Mesenchymal stem cell (in vitro differentiated cells and primary cell): Measurements from ENCODE around the gene TMEM161B.

Source experiments
- DNase-seq: peaks from one replicate; pipeline ENCODE4 v3.0.0-alpha.2; 2013
- H2AFZ ChIP-seq: one replicate; pipeline ENCODE4 v1.6.1; 2013; ENCODE audit warnings: low read depth, mild to moderate bottlenecking, control low read depth, inconsistent platforms, low read length, moderate library complexity
- H2AK5ac ChIP-seq: 2 replicates; pipeline ENCODE4 v1.6.1; 2013; ENCODE audit warnings: low read length, moderate library complexity, mild to moderate bottlenecking, inconsistent platforms; ENCODE audit not compliant: severe bottlenecking
- H2BK120ac ChIP-seq: one replicate; pipeline ENCODE4 v1.6.1; 2013; ENCODE audit warnings: low read depth, mild to moderate bottlenecking, inconsistent platforms, low read length, moderate library complexity
- H2BK12ac ChIP-seq, 2 experiments: one replicate each; pipeline ENCODE4 v1.6.1; 2013; ENCODE audit warnings: inconsistent platforms in 2 of 2, low read length in 2 of 2, mild to moderate bottlenecking in 2 of 2, moderate library complexity in 2 of 2, control low read depth in 1 of 2
- H2BK15ac ChIP-seq: one replicate; pipeline ENCODE4 v1.6.1; 2013; ENCODE audit warnings: mild to moderate bottlenecking, low read depth, inconsistent platforms; ENCODE audit not compliant: poor library complexity, severe bottlenecking
- H2BK5ac ChIP-seq: 2 replicates; pipeline ENCODE4 v1.6.1; 2013; ENCODE audit warnings: low read depth, mild to moderate bottlenecking, low read length, control low read depth, inconsistent platforms; ENCODE audit not compliant: poor library complexity, severe bottlenecking
- H3K14ac ChIP-seq, 2 experiments: one replicate each; pipeline ENCODE4 v1.6.1; 2013; ENCODE audit warnings: inconsistent platforms in 2 of 2, low read length in 2 of 2, control low read depth in 1 of 2, mild to moderate bottlenecking in 1 of 2, moderate library complexity in 1 of 2
- H3K18ac ChIP-seq, 2 experiments: one replicate each; pipeline ENCODE4 v1.6.1; 2013; ENCODE audit warnings: inconsistent platforms in 2 of 2, low read length in 2 of 2, control low read depth in 1 of 2, low read depth in 1 of 2, mild to moderate bottlenecking in 1 of 2
- H3K23ac ChIP-seq, 2 experiments: one replicate each; pipeline ENCODE4 v1.6.1; 2013; ENCODE audit warnings: inconsistent platforms in 2 of 2, low read length in 2 of 2, mild to moderate bottlenecking in 2 of 2, moderate library complexity in 2 of 2, control low read depth in 1 of 2
- H3K27ac ChIP-seq: 2 replicates; pipeline ENCODE4 v1.5.1; 2013; ENCODE audit warnings: mild to moderate bottlenecking, moderate library complexity, low read length, control low read depth, inconsistent platforms; ENCODE audit not compliant: poor library complexity, severe bottlenecking
- H3K27me3 ChIP-seq, 2 experiments: 2 replicates each; pipeline versions ENCODE4 v1.6.1 to v1.7.0; 2013; ENCODE audit warnings: low read length in 2 of 2, mild to moderate bottlenecking in 2 of 2, moderate library complexity in 2 of 2, control low read depth in 1 of 2, inconsistent platforms in 1 of 2; ENCODE audit not compliant: control insufficient read depth in 1 of 2, insufficient read depth in 1 of 2
- H3K36me3 ChIP-seq, 2 experiments: 2 replicates each; pipeline versions ENCODE4 v1.6.1 to v1.7.0; 2013; ENCODE audit warnings: low read length in 2 of 2, control low read depth in 1 of 2, inconsistent platforms in 1 of 2, low read depth in 1 of 2, mild to moderate bottlenecking in 1 of 2; ENCODE audit not compliant: insufficient read depth in 2 of 2, control insufficient read depth in 1 of 2
- H3K4ac ChIP-seq, 2 experiments: one replicate each; pipeline ENCODE4 v1.6.1; 2013; ENCODE audit warnings: inconsistent platforms in 2 of 2, low read length in 2 of 2, mild to moderate bottlenecking in 2 of 2, moderate library complexity in 2 of 2, control low read depth in 1 of 2, low read depth in 1 of 2
- H3K4me1 ChIP-seq: 2 replicates; pipeline ENCODE4 v1.6.1; 2013; ENCODE audit warnings: low read depth, low read length, control low read depth; ENCODE audit not compliant: control insufficient read depth, insufficient read depth
- H3K4me2 ChIP-seq: 2 replicates; pipeline ENCODE4 v1.6.1; 2013; ENCODE audit warnings: low read length, mild to moderate bottlenecking, inconsistent platforms; ENCODE audit not compliant: poor library complexity, severe bottlenecking
- H3K4me3 ChIP-seq, 2 experiments: 2 replicates each; pipeline versions ENCODE4 v1.5.1 to v1.7.0; 2013; ENCODE audit warnings: low read length in 2 of 2, mild to moderate bottlenecking in 2 of 2, control low read depth in 1 of 2, low read depth in 1 of 2; ENCODE audit not compliant: insufficient read depth in 1 of 2
- H3K79me1 ChIP-seq: replicated peaks from 2 replicates; pipeline ENCODE4 v1.6.1; 2013; ENCODE audit warnings: mild to moderate bottlenecking, control low read depth, low read length, inconsistent platforms; ENCODE audit not compliant: poor library complexity, severe bottlenecking
- H3K9ac ChIP-seq: 2 replicates; pipeline ENCODE4 v1.7.0; 2013; ENCODE audit warnings: mild to moderate bottlenecking, low read length, moderate library complexity
- H3K9me3 ChIP-seq: 2 replicates; pipeline ENCODE4 v1.7.0; 2013; ENCODE audit warnings: mild to moderate bottlenecking, low read length; ENCODE audit not compliant: control insufficient read depth
- H4K8ac ChIP-seq: one replicate; pipeline ENCODE4 v1.6.1; 2013; ENCODE audit warnings: inconsistent platforms, mild to moderate bottlenecking, low read length, moderate library complexity
- H4K91ac ChIP-seq: one replicate; pipeline ENCODE4 v1.6.1; 2013; ENCODE audit warnings: mild to moderate bottlenecking, low read length, inconsistent platforms
- WGBS: methylation state at CpG from one replicate; pipeline ENCODE4 v1.1.7; 2013; ENCODE audit warnings: mixed read lengths; 5-methylcytosine and 5-hydroxymethylcytosine counted together

The TMEM161B gene

DNA sequence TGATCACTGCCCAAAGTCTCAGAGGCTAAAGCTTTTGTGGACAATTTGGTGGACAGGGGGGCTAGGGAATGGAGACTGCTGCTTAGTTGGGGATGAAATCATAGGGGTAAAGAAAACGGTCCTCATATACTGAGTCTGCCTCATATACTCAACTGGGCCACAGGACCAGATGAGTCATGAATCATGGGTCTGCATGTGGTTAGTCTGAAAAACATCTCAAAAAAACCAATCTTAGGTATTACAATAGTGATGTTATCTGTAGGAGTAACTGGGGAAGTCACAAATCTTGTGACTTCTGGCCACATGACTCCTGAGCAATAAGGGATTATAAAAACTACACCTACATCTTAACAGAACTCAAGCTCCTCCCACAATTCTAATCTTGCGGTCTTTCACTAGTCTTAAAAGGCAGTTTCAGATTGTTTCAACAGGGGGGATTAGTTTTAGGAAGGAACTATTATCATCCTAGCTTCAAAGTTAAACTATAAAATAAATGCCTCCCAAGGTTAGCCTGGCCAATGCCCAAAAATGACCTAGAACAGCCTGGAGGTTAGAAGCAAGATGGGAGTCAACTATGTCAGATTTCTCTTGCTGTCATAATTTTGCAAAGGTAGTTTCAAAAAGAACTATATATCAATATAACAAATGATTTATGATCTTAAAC, 17.5 kb downstream of the TMEM161B start:
- H3K4me3 ChIP-seq: no peak overlapping the region
- H3K4ac ChIP-seq: no peak overlapping the region
- peak; percentile 28 for DNase-seq
- H2AK5ac ChIP-seq: no peak overlapping the region
- WGBS: no CpG with 5 or more reads among the region's 2 CpGs
- H2AFZ ChIP-seq: no peak overlapping the region
- no peaks in the 10 kb centered on the region for H3K9me3 ChIP-seq
- no peaks in the 10 kb centered on the region for H3K4me1 ChIP-seq
- no peaks in the 10 kb centered on the region for H3K36me3 ChIP-seq
- H3K18ac ChIP-seq: no peak overlapping the region
- no peak overlapping the region for H2BK5ac ChIP-seq
- no peak overlapping the region for H3K27ac ChIP-seq
- no peak overlapping the region for H3K14ac ChIP-seq
- no peak overlapping the region for H2BK12ac ChIP-seq
- no peak overlapping the region for H2BK120ac ChIP-seq
- H3K9ac ChIP-seq: peak overlapping the region; percentile 29
- H2BK15ac ChIP-seq: no peak overlapping the region
- peaks cover 25% of the 10 kb centered on the region for H3K79me1 ChIP-seq
- no peak overlapping the region for H3K23ac ChIP-seq
- H4K8ac ChIP-seq: no peak overlapping the region
- no peak overlapping the region for H4K91ac ChIP-seq
- no peaks in the 10 kb centered on the region for H3K27me3 ChIP-seq
- no peak overlapping the region for H3K4me2 ChIP-seq

- Histone ChIP-seq H3K36me3 (no peaks in the 10 kb centered on the region), H3K9me3 (no peaks in the 10 kb centered on the region), H3K4ac (no peak overlapping the region), H4K91ac (no peak overlapping the region), H3K18ac (no peak overlapping the region), H2BK15ac (no peak overlapping the region), H2AK5ac (no peak overlapping the region), H2BK5ac (no peak overlapping the region), H3K9ac (no peak overlapping the region), H3K14ac (no peak overlapping the region), H3K4me2 (no peak overlapping the region), H4K8ac (no peak overlapping the region), H3K27ac (no peak overlapping the region), H3K27me3 (no peaks in the 10 kb centered on the region), H2BK12ac (no peak overlapping the region), H3K79me1 (peaks cover 23% of the 10 kb centered on the region), H3K23ac (no peak overlapping the region), H2AFZ (no peak overlapping the region), H3K4me3 (no peak overlapping the region), H2BK120ac (no peak overlapping the region), H3K4me1 (no peaks in the 10 kb centered on the region)
- 95% methylated on average over 2 of the region's 2 CpGs for whole genome bisulfite sequencing
- DNase-seq: no peak
Measured at GRCh38 chr5:88250010-88250409, 18.6 kb downstream of the TMEM161B start.

- Histone ChIP-seq H3K23ac (no peak overlapping the region), H3K9me3 (no peaks in the 10 kb centered on the region), H3K18ac (no peak overlapping the region), H2AK5ac (no peak overlapping the region), H2BK5ac (no peak overlapping the region), H3K4me3 (no peak overlapping the region), H2BK120ac (no peak overlapping the region), H3K9ac (no peak overlapping the region), H2AFZ (no peak overlapping the region), H2BK15ac (no peak overlapping the region), H3K4me1 (no peaks in the 10 kb centered on the region), H3K27me3 (no peaks in the 10 kb centered on the region), H4K8ac (no peak overlapping the region), H3K36me3 (no peaks in the 10 kb centered on the region), H3K27ac (no peak overlapping the region), H3K4me2 (no peak overlapping the region), H3K14ac (no peak overlapping the region), H3K4ac (no peak overlapping the region), H4K91ac (no peak overlapping the region), H2BK12ac (no peak overlapping the region), H3K79me1 (peaks cover 20% of the 10 kb centered on the region)
- no peak for DNase-seq
- 100% methylated on average over 1 of the region's 2 CpGs for WGBS
Measured at GRCh38 chr5:88248743-88249540, 19.7 kb downstream of the TMEM161B start.

DNA sequence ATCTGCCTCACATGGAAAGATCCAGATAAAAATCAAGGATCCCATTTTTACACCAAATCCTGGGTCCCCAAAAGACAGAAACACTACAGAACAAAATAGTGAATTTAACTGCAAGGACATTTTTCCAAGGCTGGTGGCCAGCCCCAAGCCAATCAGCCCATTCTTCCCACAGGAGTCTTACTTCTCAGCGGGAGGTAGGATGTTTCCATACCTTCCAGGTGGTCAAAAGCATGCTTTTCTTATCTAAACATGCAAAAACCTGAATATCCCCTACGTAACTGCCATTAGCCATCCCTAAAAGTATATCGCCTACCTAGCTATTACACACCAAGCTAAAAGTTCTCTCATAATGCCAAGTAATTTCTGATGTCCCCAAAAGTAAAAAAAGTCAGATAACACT, 20.6 kb downstream of the TMEM161B start:
- Histone ChIP-seq H2AFZ (no peak overlapping the region), H3K9me3 (no peaks in the 10 kb centered on the region), H2BK120ac (no peak overlapping the region), H3K18ac (no peak overlapping the region), H3K4ac (no peak overlapping the region), H3K23ac (no peak overlapping the region), H3K4me3 (no peak overlapping the region), H3K9ac (no peak overlapping the region), H3K27ac (no peak overlapping the region), H3K4me1 (no peaks in the 10 kb centered on the region), H2AK5ac (no peak overlapping the region), H2BK5ac (no peak overlapping the region), H4K91ac (no peak overlapping the region), H3K14ac (no peak overlapping the region), H3K27me3 (no peaks in the 10 kb centered on the region), H2BK15ac (no peak overlapping the region), H2BK12ac (no peak overlapping the region), H3K4me2 (no peak overlapping the region), H4K8ac (no peak overlapping the region), H3K36me3 (no peaks in the 10 kb centered on the region), H3K79me1 (peaks cover 20% of the 10 kb centered on the region)
- DNase-seq: no peak
- 89% methylated on average over 3 of the region's 3 CpGs for WGBS
